GM19238 (cell line): ENCODE measurements around the gene SPDYE3.
"Not testable (repeated sequence)": the region's sequence is repeated elsewhere in the genome, so short reads cannot be mapped to it uniquely, and the experiment has no call there.

Experiments
- DNase-seq: peaks from one replicate; pipeline ENCODE4 v3.0.0; 2011; ENCODE audit warnings: low spot score; ENCODE audit not compliant: insufficient read length

SPDYE3 gene

DNA sequence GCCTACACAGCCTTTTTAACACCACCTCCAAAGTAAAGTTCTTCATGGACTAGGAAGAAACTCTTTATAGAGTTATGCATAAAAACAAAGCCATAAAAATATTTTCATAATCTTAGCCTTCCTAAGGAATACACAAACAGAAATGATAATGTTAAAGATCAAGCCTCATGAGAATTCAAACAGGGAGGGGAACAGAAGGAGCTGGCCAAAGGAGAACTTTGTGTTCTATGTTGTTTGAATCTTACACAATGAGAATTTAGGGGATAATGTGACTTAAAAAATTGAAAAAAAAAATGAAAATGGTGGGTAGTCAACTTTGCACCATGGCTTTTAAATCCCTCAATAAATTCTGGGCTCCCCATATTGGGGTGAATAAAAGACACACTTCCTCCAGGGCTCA, 41.3 kb downstream of the SPDYE3 start:
- no peak for DNase-seq

DNA sequence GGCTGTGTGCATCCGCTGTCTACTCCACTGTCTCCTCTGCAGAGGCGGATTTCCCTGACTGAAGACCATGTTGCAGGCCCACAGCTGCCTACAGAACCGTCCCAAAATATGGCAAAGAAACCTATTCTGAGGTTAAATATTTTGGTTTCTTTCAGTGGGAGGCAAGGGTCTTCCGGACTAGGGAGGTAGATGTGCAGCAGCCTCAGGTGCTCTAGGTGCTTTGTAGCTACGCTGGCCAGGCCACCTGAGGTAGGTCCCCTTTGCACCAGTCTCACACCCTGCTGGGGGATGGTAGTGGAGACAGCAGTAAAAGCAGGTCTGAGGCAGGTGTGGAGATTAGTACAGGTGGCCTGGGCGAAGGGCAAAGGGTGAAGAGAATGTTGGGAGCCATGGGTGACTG, 42.3 kb downstream of the SPDYE3 start:
- no peak for DNase-seq

GRCh38 chr7:100351657-100352058, 44.2 kb downstream of the SPDYE3 start:
- no peak for DNase-seq

- DNase-seq: not testable (repeated sequence)
These were observed 44.8 kb downstream of the SPDYE3 start for GRCh38 chr7:100352230-100352781.

- DNase-seq: no peak
These were observed 45.6 kb downstream of the SPDYE3 start for GRCh38 chr7:100352984-100353684.

DNA sequence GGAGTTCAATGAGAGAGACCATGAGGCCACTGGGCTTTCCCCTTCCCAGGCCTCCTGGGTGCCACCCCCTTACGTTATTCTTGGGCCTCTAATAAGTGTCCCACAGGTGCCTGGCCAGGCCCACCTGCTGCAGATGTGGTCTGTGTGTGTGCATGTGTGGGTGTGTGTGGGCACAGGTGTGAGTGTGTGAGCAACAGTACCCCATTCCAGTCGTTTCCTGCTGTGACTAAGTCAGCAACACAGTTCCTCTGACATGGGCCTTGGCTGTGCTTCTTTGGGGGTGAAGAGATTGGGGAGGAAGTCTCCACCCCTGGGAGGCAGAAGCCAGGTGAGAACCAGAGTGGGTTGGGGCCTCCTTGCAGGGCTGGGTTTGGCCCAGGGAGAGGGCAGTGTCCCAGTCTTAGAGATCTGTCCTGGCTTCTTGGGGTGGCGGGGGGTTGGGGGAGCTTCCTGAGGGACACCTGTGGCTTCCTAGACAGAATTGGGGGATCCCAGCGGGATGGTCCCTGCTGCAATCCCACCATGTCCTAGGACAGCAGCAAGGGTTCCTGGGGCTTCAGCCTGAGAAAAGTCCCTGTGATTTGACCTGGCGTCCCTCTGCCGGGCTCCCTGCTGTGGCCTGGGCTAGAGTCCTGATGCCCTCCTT, 46.3 kb downstream of the SPDYE3 start:
- DNase-seq: no peak

DNA sequence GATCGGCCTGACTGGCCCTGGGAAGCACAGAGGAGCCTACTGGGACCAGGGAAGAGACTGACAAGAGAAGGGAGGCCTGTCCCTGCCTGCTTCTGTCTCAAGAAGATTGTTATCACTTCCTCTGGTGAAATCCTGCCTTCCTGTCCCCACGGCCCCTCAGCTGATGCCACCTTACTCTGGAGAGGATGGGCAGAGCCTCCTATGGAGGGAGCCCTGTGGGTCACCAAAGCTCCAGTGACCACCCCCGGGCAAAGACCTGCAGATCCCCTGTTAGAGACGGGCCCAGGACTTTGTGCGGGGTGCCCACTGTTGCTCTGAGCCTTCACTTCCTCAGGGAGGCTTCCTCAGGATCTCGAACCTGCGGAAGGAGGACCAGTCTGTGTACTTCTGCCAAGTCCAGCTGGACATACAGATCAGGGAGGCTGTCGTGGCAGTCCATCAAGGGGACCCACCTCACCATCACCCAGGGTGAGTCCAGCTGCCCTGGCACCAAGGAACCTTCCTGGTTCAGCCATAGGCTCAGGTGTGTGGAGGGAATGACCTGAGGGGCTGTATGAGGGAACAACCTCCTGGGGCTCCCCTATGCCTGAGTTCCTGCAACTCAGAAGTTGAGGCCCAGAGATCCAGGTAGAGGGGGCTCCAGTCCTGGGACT, 49.0 kb downstream of the SPDYE3 start:
- no peak for DNase-seq

- DNase-seq: no peak
These were observed 49.6 kb downstream of the SPDYE3 start for GRCh38 chr7:100357131-100357561.

DNA sequence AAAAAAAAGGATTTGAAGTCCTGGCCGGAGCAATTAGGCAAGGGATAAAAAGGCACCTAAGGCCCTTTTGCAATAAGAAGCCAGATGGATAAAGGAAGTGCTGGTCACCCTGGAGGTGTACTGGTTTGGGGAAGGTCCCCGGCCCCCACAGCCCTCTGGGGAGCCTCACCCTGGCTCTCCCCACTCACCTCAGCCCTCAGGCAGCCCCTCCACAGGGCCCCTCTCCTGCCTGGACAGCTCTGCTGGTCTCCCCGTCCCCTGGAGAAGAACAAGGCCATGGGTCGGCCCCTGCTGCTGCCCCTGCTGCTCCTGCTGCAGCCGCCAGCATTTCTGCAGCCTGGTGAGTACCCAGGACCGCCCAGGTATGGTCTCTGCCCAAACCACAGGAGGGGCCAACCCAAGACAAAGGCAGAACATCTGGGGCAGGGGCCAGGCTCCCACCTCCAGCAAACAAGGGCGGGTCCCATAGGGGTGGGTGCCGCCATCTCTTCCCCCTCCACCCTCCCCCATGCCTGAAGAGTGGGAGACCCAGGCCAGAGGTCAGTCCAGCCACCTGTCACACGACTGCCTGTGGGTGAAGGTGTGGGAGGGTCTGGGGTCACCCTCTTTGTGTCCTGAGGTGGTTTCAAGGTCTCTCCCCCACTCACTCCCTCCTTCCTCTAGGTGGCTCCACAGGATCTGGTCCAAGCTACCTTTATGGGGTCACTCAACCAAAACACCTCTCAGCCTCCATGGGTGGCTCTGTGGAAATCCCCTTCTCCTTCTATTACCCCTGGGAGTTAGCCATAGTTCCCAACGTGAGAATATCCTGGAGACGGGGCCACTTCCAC, 50.7 kb downstream of the SPDYE3 start, which contains the start of gene PILRB:
Gene PILRB (plus strand): TSS at position 91 of the 830 bp plus-strand sequence. CDS start 186 bp downstream, at position 277.
- DNase-seq: no peak

DNA sequence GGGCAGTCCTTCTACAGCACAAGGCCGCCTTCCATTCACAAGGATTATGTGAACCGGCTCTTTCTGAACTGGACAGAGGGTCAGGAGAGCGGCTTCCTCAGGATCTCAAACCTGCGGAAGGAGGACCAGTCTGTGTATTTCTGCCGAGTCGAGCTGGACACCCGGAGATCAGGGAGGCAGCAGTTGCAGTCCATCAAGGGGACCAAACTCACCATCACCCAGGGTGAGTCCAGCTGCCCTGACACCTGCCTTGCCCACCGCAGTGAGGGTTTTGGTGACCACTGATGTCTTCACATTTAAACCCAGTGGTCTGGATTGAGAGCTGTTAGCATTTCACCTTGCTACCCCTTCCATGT, 51.3 kb downstream of the SPDYE3 start:
- DNase-seq: no peak

- DNase-seq: no peak
These were observed 52.8 kb downstream of the SPDYE3 start for GRCh38 chr7:100360135-100360854.

DNA sequence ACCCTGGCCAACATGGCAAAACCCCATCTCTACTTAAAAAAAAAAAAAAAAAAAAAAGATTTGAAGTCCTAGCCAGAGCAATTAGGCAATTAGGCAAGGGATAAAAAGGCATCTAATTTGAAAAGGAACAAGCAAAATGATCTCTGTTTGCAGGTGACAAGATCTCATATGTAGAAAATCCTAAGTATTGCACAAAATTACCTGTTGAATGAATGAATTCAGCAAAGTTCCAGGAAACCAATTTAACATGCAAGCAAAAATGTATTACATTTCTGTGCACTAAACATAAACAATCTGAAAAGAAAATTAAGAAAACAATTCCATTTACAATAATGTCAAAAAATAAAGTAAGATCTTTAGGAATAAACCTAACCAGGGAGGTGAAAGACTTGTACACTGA, 55.6 kb downstream of the SPDYE3 start:
- DNase-seq: no peak

- not testable (repeated sequence) for DNase-seq
These were observed 56.3 kb downstream of the SPDYE3 start for GRCh38 chr7:100363797-100364196.

- no peak for DNase-seq
These were observed 57.0 kb downstream of the SPDYE3 start for GRCh38 chr7:100364480-100364879.

GRCh38 chr7:100365998-100366367, 58.5 kb downstream of the SPDYE3 start:
- not testable (repeated sequence) for DNase-seq

- DNase-seq: no peak
These were observed 59.1 kb downstream of the SPDYE3 start for GRCh38 chr7:100366411-100367250.

- DNase-seq: no peak
These were observed 59.7 kb downstream of the SPDYE3 start for GRCh38 chr7:100367251-100367620.

DNA sequence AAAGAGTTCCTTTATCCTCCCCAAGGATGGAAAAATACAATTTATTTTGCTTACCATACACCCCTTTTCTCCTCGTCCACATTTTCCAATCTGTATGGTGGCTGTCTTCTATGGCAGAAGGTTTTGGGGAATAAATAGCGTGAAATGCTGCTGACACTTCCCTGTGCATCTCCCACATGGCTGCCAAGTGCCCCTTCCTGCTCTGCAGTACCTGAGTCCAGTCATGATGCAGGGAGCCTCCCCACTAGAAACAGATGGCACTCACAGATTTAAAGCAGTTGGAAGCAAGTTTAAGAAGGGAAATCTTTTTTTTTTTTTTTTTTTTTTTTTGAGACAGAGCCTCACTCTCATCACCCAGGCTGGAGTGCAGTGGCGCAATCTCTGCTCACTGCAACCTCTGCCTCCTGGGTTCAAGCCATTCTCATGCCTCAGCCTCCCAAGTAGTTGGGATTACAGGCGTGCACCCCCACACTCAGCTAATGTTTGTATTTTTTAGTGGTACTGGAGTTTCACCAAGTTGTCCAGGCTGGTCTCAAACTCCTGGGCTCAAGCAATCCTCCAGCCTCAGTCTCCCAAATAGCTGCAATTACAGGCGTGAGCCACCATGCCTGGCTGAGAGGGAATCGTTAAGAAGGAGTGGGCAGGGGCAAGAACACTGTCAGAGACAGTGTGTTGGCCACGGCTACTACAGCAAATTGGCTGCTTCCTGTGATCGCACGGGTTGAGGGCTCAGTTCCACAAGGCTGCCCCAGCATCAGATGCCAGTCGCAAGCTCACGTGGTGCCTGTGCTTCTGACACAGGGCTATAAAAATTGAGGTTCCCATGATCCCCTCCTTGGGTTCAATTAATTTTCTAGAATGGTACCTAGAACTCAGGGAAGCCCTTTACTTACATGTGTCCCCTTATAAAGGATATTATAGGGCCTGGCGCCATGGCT, 60.4 kb downstream of the SPDYE3 start:
- no peak for DNase-seq

DNA sequence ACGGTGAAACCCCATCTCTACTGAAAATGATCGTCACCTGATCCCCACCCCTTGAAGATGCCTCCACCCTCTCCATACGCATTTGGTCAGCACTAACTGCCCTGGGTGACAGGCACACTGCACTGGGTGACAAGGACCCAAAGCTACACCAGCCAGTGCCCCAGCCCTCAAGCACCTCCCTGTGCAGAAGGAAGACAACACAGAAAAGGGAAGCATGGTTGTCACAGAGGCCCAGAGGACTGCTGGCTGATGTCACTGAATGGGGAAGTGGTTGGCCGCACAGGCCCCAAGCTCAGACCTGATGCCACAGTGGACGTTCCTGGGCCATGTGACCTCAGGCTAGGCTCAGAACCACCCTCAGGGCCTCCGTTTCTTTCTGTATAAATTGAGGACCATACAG, 61.6 kb downstream of the SPDYE3 start:
- peak; percentile 47 for DNase-seq
